Measurements from ENCODE around the gene KDM1B.

Gene KDM1B

DNA sequence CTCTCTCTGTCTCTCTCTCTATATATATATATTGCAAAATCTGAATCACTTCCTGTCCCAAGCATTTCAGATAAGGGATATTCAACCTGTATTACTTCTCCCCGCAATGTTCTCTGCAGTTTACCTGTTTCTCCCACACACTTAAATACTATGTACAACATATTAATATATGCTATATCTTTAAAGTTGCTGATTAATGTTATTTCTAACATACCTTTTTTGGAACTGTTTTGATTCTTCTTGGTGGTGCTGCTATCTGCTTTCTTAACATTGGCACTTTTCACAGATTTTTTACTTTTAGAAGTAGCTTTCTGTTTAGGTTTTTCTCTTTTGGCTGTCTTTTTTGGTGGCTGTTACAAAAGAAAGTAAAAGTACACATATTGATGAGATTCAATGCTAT lies 81.9 kb downstream of the KDM1B start:
- DNase-seq = no peak

DNA sequence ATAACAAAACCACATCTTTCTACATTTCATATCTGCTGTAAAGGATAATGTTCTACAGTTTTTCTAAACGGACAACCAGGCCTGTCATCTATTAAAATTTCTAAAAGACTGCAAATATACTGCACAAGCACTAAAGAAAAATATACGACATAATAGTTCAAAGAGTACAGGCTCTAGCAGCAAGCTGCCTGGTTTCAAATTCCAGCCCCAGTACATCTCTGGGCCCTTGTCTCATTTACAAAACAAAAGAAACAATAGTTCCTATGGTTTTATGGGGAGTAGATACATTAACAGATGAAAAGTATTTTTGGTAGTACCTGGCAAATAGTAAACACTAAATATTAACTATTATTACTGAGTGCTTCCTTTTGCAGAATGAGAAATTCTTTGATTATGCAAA lies 85.0 kb downstream of the KDM1B start:
- DNase-seq = no peak

- no peak for DNase-seq
Measured at GRCh38 chr6:18241208-18242038, 86.2 kb downstream of the KDM1B start.

- DNase-seq = no peak
Measured at GRCh38 chr6:18242062-18242851, 87.0 kb downstream of the KDM1B start.

DNA sequence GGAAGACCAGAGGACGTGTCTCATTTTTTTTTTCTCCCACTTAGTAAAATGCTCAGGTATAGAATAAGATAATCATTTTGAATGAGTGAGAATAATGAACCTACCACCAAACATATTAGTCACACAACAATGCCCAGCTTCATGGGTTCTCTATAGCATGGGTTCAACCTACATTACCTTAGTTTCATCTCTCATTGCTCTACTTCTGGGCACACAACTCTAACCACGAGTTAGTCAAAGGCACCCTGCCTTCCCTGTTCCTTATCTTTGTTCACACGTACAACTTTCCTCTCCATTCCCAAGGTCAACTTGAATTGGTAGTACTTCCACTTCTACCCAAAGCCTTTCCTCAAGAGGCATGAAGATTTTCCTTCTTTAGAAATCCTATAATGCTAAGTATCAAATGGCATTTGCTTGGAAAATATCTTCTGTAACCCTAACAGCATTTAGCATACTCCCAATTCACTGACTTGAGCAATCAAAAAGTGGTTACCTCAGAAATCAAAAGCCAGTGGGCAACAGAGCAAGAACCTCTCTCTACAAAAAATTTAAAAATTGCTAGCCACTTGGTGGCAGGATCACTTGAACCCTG lies 88.2 kb downstream of the KDM1B start:
- DNase-seq = no peak

GRCh38 chr6:18244251-18244650 lies 89.0 kb downstream of the KDM1B start:
- no peak for DNase-seq

- DNase-seq = no peak
Measured at GRCh38 chr6:18245079-18245478, 89.9 kb downstream of the KDM1B start.

GRCh38 chr6:18245642-18246041 lies 90.4 kb downstream of the KDM1B start:
- no peak for DNase-seq

- DNase-seq = no peak
Measured at GRCh38 chr6:18246205-18246604, 91.0 kb downstream of the KDM1B start.

- no peak for DNase-seq
Measured at GRCh38 chr6:18247002-18247401, 91.8 kb downstream of the KDM1B start.

DNA sequence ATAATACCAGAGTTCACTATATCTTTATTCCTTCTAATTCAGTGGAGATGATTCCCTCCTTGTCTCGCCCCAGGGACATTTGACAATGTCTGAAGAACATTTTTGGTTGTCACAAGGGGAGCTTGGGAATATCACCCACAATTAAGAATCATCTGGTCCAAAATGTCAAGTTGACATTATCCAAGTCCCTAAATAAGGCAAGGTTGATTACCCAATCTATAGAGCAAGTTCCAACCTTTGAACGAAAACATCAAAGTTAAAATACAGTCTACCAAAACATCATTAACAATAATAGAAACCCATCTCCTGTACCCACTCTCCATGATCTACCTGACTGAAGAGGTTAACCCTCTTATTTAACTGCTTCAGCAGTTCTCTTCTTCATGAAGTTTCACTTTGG lies 93.5 kb downstream of the KDM1B start:
- no peak for DNase-seq

- no peak for DNase-seq
Measured at GRCh38 chr6:18249271-18249670, 94.0 kb downstream of the KDM1B start.

- DNase-seq = no peak
Measured at GRCh38 chr6:18253635-18254034, 98.4 kb downstream of the KDM1B start.

DNA sequence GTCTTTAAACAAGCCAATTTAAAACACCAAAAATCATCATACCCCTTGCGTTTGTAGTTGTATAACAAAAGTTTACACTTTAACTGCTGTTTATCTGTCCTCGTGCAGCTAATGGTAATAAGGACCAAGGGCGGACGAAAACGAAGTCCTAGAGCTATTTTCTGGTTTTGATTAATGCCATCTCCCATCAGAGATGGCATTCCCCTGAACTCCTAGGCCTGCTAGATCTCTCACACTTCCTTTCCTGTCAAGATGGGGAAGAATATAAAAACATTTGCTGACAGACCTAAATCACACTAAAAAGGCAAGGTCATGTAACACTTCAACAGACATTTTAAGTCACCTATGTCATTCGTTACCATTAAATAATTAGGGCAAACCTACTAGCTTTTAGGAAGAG lies 99.6 kb downstream of the KDM1B start:
- no peak for DNase-seq

DNA sequence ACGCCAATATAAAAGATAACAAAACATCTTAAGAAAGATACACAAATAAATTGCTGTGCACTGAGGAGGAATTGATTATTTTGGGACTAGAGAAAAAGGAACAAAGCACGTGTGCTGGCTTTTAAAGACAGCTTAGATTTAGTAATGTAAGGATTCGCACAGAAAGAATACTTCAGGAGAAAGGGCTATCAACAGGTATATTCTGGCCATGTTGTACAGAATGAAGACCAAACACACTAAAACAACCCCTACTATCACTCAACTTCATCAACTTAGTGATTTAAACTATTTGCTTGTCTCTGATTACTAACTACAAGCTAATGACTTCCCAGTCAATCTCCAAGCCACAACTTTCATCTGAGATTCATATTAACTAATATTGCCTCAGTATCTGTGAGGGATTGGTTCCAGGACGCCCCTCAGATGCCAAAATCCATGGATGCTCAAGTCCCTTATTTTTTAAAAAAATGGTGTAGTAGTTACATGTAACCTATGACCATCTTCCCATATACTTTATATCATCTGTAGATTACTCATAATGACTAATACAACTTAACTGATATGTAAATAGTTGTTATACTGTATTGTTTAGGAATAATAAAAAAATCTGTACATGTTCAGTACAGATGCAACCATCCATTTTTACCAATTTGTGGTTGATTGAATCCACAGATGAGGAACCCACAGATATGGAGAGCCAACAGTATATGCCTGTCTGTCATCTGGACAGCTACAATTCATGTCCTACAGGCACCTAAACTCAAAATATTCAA lies 104.6 kb downstream of the KDM1B start:
- DNase-seq = no peak

- no peak for DNase-seq
Measured at GRCh38 chr6:18260448-18261106, 105.4 kb downstream of the KDM1B start.

DNA sequence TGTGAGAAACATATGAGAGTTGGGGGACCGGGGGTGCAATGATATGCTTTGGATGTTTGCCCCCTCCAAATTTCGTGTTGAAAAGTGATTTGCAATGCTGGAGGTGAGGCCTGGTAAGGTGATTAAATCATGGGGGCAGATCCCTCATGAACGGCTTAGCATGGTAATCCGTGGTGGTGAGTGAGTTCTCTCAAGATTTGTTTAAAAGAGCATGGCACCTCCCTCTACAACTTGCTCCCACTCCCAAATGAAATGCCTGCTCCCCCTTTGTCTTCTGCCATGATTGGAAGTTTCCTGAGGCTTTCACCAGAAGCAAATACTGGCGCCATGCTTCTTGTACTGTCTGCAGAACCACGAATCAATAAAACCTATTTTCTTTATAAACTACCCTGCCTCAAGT lies 106.7 kb downstream of the KDM1B start:
- DNase-seq = no peak

- DNase-seq = peak; percentile 18
Measured at GRCh38 chr6:18262702-18263417, 107.6 kb downstream of the KDM1B start.

DNA sequence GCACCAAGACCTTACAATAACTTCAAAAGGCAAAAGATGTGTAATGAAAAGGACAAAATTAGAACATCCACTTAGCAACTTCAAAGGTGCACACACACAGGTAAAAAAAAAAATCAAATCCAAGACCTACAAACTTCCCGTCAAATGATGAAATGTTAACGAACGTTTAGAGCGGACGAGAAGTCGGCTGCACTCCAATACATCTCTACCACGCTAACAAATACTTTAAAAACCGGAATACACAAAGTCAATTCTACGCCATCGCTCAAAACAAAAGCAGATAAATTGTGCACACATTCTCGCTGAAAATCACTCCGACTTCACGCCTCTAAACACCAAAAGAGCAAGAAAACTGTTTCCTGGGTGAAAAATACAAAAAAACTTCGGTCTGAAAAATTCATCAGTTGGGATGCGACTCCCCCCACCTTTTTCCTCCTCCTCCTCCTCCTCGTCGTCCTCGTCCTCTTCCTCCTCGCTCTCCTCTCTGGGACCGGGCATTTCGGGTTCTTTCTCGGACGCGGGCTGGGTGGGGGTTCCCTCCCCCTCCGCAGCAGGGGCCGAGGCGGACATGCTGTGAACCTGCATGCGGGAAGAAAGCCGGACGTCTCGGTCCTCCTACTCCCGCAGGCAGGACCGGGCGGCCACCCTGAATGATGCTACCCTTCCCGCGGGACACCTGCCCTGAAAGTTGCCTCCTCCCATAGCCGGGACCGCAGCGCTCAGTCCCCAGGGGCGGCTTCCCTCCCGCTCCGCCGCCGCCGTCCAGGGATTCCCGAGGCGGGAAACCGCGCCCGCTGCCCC lies 108.4 kb downstream of the KDM1B start:
- DNase-seq = no peak

GRCh38 chr6:18264219-18264922 lies 109.1 kb downstream of the KDM1B start, which contains the start of gene DEK:
Gene DEK (minus strand): TSS chr6:18264530. CDS start chr6:18263987, 543 bp downstream.
- peak; percentile 75 for DNase-seq
